ENCODE data around the gene SFPQ.

GRCh38 chr1:35164893-35165292, 28.1 kb downstream of the SFPQ start:
- TF ChIP-seq CTCF (IDR thresholded peaks at IDR 0.05; ENCODE audit: low read length) (no peak), EZH2 (optimal IDR thresholded peaks at IDR 0.05; ENCODE audit: low read depth, low read length) (no peak), EZH2phosphoT487 (IDR thresholded peaks at IDR 0.05; ENCODE audit: low read length) (no peak)
